ENCODE data around the gene CCDC8. TPM values are rescaled to one million over a fixed set of nuclear protein-coding genes. Genes with fewer than 3 reads are reported as not detected.
"Not testable (repeated sequence)": the region's sequence is repeated elsewhere in the genome, so short reads cannot be mapped to it uniquely, and the experiment has no call there.

Gene CCDC8
- not detected for total RNA-seq

GRCh38 chr19:46413262-46414031 lies at the start of gene CCDC8:
CCDC8 (minus strand) TSS chr19:46413564; CDS start chr19:46412810, 754 bp downstream.
- no peak for DNase-seq

GRCh38 chr19:46461537-46461936 lies 48.2 kb upstream of the CCDC8 start:
- DNase-seq: no peak

GRCh38 chr19:46460981-46461380 lies 47.6 kb upstream of the CCDC8 start:
- DNase-seq: no peak

- DNase-seq: no peak
Measured at GRCh38 chr19:46460055-46460454, 46.7 kb upstream of the CCDC8 start.

GRCh38 chr19:46456930-46457329 lies 43.6 kb upstream of the CCDC8 start:
- DNase-seq: no peak

- DNase-seq: no peak
Measured at GRCh38 chr19:46454244-46454643, 40.9 kb upstream of the CCDC8 start.

- DNase-seq: no peak
Measured at GRCh38 chr19:46453661-46454060, 40.3 kb upstream of the CCDC8 start.

- DNase-seq: no peak
Measured at GRCh38 chr19:46452186-46452585, 38.8 kb upstream of the CCDC8 start.

GRCh38 chr19:46451352-46451751 lies 38.0 kb upstream of the CCDC8 start:
- no peak for DNase-seq

GRCh38 chr19:46450737-46451136 lies 37.4 kb upstream of the CCDC8 start:
- no peak for DNase-seq

GRCh38 chr19:46449228-46449627 lies 35.9 kb upstream of the CCDC8 start:
- DNase-seq: no peak

GRCh38 chr19:46448601-46449000 lies 35.2 kb upstream of the CCDC8 start:
- DNase-seq: no peak

- DNase-seq: no peak
Measured at GRCh38 chr19:46447824-46448223, 34.5 kb upstream of the CCDC8 start.

- DNase-seq: no peak
Measured at GRCh38 chr19:46447006-46447405, 33.6 kb upstream of the CCDC8 start.

- no peak for DNase-seq
Measured at GRCh38 chr19:46446021-46446420, 32.7 kb upstream of the CCDC8 start.

GRCh38 chr19:46442808-46443450 lies 29.6 kb upstream of the CCDC8 start:
- DNase-seq: no peak

- no peak for DNase-seq
Measured at GRCh38 chr19:46441866-46442265, 28.5 kb upstream of the CCDC8 start.

GRCh38 chr19:46435689-46436088 lies 22.3 kb upstream of the CCDC8 start:
- DNase-seq: not testable (repeated sequence)

GRCh38 chr19:46435009-46435408 lies 21.6 kb upstream of the CCDC8 start:
- no peak for DNase-seq

- DNase-seq: not testable (repeated sequence)
Measured at GRCh38 chr19:46433470-46433869, 20.1 kb upstream of the CCDC8 start.

GRCh38 chr19:46431824-46432223 lies 18.5 kb upstream of the CCDC8 start:
- no peak for DNase-seq

GRCh38 chr19:46429999-46430398 lies 16.6 kb upstream of the CCDC8 start:
- DNase-seq: no peak

GRCh38 chr19:46428239-46429135 lies 15.1 kb upstream of the CCDC8 start, which contains the start of gene PNMA8C:
PNMA8C (minus strand) TSS chr19:46428936; CDS start chr19:46428359, 577 bp downstream.
- DNase-seq: no peak
